NCI-H2227 (cell line): Measurements from ENCODE around the gene PXDN.
"Not testable (repeated sequence)": the region's sequence is repeated elsewhere in the genome, so short reads cannot be mapped to it uniquely, and the experiment has no call there.

Source experiments
- DNase-seq: peaks from one replicate; lab custom pipeline; 2025; ENCODE audit not compliant: unreplicated experiment; lab: John Stamatoyannopoulos, UW

Gene PXDN

DNA sequence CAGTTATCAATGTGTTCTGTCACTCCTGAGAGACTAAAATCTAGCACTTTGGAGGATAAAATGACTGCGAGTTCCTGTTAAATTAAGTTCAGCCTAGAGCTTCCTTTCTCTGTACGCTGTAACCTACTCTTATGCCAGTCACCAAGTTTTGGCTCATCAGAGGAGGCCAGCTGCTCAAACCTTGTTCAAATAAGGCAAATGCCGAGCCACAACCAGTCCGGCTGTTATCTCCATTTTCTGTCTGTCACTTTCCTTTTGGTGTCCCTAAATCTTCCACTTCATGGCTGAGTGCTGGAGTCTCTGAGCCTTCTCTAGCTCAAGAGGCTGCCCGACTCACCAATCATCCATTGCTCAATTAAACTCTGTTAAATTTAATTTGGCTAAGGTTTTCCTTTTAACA is 33.5 kb upstream of the PXDN start:
- no peak for DNase-seq

DNA sequence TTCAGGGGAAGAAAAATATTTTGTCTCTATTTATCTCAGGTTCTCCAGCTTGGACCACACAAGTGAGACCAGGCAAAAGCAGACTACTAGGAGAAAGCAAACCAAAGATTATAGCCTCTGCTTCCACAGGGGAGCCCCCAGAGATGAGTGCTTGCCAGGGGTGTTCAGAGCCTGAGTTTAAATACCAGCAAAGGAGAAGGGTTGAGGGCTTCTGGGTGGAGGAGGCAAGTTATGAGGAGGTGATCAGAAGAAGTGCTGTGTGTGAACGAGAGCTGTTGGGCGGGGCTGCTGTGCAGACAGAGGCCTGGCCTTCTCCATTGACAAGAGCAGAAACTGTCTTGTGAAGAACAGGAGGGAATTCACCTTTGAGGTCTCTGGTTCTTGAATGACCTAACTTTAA is 32.8 kb upstream of the PXDN start:
- no peak for DNase-seq

- no peak for DNase-seq
Measured at GRCh38 chr2:1775511-1776035, 31.3 kb upstream of the PXDN start.

GRCh38 chr2:1774929-1775328 is 30.6 kb upstream of the PXDN start:
- no peak for DNase-seq

DNA sequence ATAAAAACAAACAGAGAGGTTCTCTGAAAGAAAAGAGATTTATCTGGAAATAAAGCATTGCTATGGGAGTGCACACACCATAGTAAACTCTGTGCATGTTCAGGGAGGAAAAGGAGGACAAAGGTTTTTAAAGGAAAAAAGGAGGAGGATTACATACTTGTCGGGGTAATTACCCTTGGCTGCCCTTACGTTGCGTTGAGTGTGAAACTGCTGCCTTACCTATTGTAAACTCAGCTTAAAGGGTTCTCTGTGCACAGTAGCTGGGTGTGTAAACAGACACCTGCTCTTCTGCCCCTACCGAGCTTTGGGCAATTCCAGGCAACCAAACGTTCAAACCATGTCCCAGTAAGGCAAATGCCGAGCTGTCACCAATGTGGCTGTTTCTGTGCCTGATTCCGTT is 29.6 kb upstream of the PXDN start:
- DNase-seq, result no peak

DNA sequence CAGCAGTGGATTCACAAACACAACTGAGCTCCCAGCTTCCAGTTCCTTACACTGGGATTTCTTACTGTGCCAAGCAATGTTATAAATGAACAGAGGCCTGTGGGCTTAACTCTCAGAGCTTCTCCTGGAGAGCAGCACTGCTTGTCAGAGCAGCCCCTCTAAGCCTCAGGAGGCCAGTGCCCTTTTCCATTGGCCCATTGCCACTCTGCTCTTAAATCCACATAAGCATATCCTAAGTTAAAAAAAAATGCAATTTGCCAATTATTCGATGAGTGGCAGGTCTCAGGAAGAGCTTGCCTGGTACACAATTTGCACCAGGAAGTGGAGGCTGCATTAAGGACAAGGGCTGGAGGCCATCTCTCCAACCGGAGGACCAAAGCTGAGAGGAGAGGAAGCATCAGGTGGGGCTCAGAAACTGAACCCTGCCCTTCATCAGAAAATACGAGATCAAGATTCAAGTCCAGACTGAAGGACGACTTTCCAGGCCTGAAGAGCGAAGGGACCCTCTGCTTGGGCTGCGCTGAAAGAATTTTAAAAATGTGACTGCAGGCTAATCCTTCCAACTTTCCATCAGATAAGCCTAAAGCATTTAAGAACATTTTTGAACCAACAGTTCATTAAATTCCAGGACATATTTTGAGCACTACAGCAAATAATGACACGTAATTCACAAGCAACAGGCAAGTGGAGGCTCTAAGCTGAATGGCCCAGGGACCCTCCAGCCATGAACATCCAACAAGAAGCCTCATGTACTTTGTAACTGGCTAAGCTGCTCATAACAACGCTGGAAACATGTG is 28.4 kb upstream of the PXDN start:
- DNase-seq, result no peak

DNA sequence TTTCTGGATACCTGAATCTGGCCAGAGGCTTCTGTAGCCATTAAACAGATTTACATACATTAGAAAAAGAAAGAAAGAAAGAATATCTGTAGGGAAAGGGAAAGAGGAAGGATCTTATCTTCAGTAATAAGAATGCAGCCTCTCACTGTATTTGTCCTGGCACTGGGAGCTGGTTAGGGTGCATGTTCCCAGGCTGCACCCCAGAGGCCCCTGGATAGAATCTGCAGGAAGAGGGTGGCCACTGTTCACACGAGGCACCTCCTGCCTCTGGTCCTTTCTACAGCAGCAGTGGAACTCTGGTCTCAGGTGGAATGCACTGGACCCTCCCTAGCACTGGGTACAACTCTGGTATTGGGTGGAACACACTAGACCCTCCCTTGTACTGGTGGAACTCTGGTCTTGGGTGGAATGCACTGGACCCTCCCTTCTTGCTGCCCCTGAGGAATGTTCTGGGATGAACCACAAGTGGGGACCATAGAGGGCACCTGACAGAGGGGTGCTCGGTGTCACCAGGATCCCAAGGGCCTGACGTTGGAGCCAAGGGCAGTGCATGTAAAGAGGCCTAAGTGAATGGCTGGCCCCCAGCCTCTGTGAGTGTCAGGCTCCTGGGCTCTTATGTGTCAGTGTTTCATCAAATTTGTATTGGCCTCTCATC is 27.4 kb upstream of the PXDN start:
- no peak for DNase-seq

- DNase-seq, result no peak
Measured at GRCh38 chr2:1770566-1771380, 26.5 kb upstream of the PXDN start.

- DNase-seq, result peak; percentile 36
Measured at GRCh38 chr2:1769703-1770422, 25.5 kb upstream of the PXDN start.

DNA sequence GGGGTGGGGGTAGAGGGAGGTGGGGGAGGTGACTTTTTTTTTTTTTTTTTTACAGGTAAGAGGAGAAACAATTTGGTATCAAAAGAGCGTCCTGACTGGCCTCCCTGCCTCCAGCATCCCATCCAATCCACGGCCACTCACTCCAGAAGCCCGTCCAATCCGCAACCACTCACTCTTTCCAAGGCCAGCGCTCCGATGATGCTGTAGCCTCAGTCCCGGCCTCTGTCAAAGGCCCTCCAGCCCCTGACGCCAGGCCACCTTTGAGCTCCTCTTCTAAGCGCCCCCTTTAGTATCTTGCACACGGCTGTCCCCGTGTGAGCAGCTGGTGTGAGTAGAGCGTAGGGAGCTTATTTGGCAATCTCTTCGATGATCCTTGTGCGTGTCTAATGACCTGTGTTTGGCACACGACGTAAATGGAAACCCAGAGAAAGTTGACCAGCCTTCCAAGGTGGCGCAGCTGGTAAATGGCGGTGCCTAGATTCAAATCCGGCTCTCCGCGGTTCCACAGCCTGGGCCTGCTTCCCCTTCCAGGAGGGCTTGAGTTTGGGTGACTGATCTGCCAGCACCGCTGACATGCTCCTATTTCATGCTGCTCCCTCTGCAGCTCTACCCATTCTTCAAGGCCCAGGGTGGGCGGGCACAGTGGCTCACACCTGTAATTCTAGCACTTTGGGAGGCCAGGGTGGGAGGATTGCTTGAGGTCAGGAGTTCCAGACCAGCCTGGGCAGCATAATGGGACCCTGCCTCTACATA is 23.8 kb upstream of the PXDN start:
- DNase-seq, result no peak

- DNase-seq, result no peak
Measured at GRCh38 chr2:1766851-1767811, 22.8 kb upstream of the PXDN start.

DNA sequence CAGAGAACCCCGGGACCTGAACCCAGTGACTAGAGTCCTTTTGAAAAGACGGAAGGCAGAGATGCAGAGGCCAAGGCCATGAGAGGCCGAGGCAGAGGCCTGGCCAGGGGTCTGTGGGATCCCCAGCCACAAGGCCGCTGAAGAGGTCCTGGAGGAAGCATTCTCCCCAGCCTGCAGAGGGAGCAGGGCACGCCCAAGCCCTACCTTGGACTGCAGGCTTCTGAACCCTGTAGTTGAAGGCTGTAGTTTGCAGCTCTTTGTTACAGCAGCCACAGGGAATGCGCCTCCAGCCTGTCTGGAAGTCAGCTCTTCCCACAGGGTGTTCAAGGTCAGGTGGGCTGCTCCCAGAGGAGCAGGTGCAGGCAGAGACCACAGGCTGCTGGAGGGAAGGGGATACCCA is 22.1 kb upstream of the PXDN start:
- DNase-seq, result no peak

- not testable (repeated sequence) for DNase-seq
Measured at GRCh38 chr2:1765201-1765600, 20.9 kb upstream of the PXDN start.

DNA sequence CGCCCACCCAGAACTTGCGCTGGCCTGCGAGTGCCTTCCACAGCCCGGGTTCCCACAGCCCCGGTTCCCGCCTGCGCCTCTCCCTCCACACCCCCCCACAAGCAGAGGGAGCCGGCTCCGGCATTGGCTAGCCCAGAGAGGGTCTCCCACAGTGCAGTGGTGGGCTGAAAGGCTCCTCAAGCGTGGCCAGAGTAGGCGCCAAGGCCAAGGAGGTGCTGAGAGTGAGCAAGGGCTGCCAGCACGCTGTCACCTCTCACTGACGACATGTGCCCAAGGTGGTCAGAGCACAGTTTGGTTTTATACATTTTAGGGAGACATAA is 15.3 kb upstream of the PXDN start:
- no peak for DNase-seq

DNA sequence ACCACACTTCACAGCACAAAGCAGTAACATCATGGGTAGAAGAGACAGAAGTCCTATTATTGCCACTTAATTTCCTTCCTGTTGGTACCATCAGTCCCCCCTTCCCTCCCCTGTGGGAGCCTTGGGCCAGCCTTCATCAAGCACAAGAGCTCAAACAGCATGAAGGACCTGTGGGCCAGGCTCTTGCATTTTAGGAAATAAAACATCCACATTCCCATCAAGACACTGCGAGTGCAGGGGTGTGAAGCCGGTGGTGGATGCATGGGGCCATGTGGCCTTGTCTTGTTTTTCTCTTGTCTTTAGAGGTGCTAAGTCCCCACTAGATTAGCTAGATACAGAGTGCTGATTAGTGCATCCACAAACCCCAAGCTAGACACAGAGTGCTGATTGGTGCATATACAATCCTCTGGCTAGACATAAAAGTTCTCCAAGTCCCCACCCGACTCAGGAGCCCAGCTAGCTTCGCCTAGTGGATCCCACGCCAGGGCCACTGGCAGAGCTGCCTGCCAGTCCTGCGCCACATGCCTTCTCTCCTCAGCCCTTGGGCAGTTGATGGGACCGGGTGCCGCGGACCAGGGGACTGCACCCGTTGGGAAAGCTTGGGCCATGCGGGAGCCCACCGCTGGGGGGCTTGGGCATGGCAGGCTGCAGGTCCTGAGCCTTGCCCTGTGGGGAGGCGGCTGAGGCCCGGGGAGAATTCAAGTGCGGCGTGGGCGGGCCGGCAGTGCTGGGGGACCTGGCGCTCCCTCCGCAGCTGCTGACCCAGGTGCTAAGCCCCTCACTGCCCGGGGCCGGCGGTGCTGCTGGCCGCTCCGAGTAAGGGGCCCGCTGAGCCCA is 14.7 kb upstream of the PXDN start:
- no peak for DNase-seq

GRCh38 chr2:1758171-1758570 is 13.9 kb upstream of the PXDN start:
- no peak for DNase-seq

GRCh38 chr2:1757567-1757966 is 13.3 kb upstream of the PXDN start:
- DNase-seq, result no peak

DNA sequence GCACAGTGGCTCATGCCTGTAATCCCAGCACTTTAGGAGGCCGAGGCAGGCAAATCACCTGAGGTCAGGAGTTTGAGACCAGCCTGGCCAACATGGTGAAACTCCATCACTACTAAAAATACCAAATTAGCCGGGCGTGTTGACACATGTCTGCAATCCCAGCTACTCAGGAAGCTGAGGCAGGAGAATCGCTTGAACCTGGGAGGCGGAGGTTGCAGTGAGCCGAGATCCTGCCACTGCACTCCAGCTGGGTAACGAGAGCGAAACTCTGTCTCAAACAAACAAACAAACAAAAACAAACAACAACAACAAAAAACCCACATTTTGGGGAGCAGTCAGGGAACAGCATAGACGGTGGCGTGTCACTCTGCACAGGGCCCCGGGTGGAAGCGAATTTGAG is 12.8 kb upstream of the PXDN start:
- not testable (repeated sequence) for DNase-seq
